Measurements from ENCODE around the gene ARHGAP35.

The ARHGAP35 gene

DNA sequence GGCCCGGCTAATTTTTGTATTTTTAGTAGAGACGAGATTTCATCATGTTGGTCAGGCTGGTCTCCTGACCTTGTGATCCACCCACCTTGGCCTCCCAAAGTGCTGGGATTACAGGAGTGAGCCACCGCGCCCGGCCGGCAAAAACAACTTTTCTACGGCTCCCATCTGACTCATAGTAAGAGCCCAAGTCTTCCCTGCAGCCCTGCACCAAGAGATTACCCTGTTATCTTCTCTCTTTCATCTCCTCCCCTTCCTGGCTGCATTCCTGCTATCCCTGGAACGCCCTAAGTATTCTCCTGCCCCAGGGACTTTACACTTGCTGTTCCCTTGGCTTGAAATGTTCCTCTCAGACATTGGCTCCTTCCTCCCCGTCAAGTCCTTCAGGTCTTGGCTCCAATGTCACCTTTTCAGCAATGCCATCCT, 16.7 kb upstream of the ARHGAP35 start:
- ATAC-seq (ENCODE audit: low read depth) (no peak), DNase-seq (ENCODE audit: low spot score) (no peak)
- Histone ChIP-seq H3K27ac (ENCODE audit: poor library complexity, severe bottlenecking) (no peak overlapping the region), H3K27me3 (ENCODE audit: insufficient read depth, poor library complexity, severe bottlenecking) (no peaks in the 10 kb centered on the region), H3K4me3 (ENCODE audit: severe bottlenecking) (no peak overlapping the region), H3K36me3 (ENCODE audit: low read depth) (peaks cover 73% of the 10 kb centered on the region), H3K4me1 (ENCODE audit: insufficient read depth, poor library complexity, severe bottlenecking) (peaks cover 16% of the 10 kb centered on the region), H3K9me3 (ENCODE audit: severe bottlenecking) (no peaks in the 10 kb centered on the region)
- TF ChIP-seq CTCF (IDR thresholded peaks at IDR 0.05; ENCODE audit: poor library complexity, severe bottlenecking) = no peak

- no peaks in the 10 kb centered on the region for H3K9me3 ChIP-seq (ENCODE audit: severe bottlenecking)
- no peak overlapping the region for H3K27ac ChIP-seq (ENCODE audit: poor library complexity, severe bottlenecking)
- peaks cover 59% of the 10 kb centered on the region for H3K36me3 ChIP-seq (ENCODE audit: low read depth)
- peaks cover 11% of the 10 kb centered on the region for H3K4me1 ChIP-seq (ENCODE audit: insufficient read depth, poor library complexity, severe bottlenecking)
- ATAC-seq (ENCODE audit: low read depth) (no peak), DNase-seq (ENCODE audit: low spot score) (no peak)
- no peak for TF ChIP-seq CTCF (IDR thresholded peaks at IDR 0.05; ENCODE audit: poor library complexity, severe bottlenecking)
- H3K27me3 ChIP-seq (ENCODE audit: insufficient read depth, poor library complexity, severe bottlenecking) = no peaks in the 10 kb centered on the region
- no peak overlapping the region for H3K4me3 ChIP-seq (ENCODE audit: severe bottlenecking)
Observed at GRCh38 chr19:46845959-46846459, 14.8 kb upstream of the ARHGAP35 start.

- H3K27ac ChIP-seq (ENCODE audit: poor library complexity, severe bottlenecking) = no peak overlapping the region
- H3K4me3 ChIP-seq (ENCODE audit: severe bottlenecking) = no peak overlapping the region
- no peak for TF ChIP-seq CTCF (IDR thresholded peaks at IDR 0.05; ENCODE audit: poor library complexity, severe bottlenecking)
- H3K9me3 ChIP-seq (ENCODE audit: severe bottlenecking) = no peaks in the 10 kb centered on the region
- no peak for ATAC-seq (ENCODE audit: low read depth)
- no peaks in the 10 kb centered on the region for H3K27me3 ChIP-seq (ENCODE audit: insufficient read depth, poor library complexity, severe bottlenecking)
- H3K36me3 ChIP-seq (ENCODE audit: low read depth) = peaks cover 47% of the 10 kb centered on the region
- no peaks in the 10 kb centered on the region for H3K4me1 ChIP-seq (ENCODE audit: insufficient read depth, poor library complexity, severe bottlenecking)
- DNase-seq (ENCODE audit: low spot score) = no peak
Observed at GRCh38 chr19:46847528-46847927, 13.3 kb upstream of the ARHGAP35 start.

- DNase-seq (ENCODE audit: low spot score) (no peak), ATAC-seq (ENCODE audit: low read depth) (no peak)
- Histone ChIP-seq H3K4me1 (ENCODE audit: insufficient read depth, poor library complexity, severe bottlenecking) (no peaks in the 10 kb centered on the region), H3K27me3 (ENCODE audit: insufficient read depth, poor library complexity, severe bottlenecking) (no peaks in the 10 kb centered on the region), H3K36me3 (ENCODE audit: low read depth) (peaks cover 41% of the 10 kb centered on the region), H3K9me3 (ENCODE audit: severe bottlenecking) (no peaks in the 10 kb centered on the region), H3K27ac (ENCODE audit: poor library complexity, severe bottlenecking) (peak overlapping the region; percentile 93), H3K4me3 (ENCODE audit: severe bottlenecking) (no peak overlapping the region)
- no peak for TF ChIP-seq CTCF (IDR thresholded peaks at IDR 0.05; ENCODE audit: poor library complexity, severe bottlenecking)
Observed at GRCh38 chr19:46848389-46848788, 12.4 kb upstream of the ARHGAP35 start.

DNA sequence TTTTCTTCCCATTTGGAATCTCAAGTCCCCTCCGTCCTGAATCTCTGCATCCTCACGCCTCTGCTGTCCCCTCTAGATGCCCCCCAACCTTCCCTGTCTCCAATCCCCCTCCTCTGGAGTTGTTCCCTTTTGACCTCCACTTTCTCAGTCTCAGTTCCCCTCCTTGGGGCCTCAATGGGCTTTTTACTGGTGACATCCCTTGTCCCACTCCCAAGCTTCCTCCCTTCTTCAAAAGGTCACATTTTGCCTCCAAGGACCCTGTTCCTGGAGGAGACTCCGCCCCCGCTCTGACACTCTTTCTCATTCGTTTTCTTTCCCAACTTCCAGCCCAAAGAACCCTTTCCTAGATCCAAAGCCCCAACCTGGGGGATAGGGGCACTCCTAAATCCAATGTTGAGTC, 11.2 kb upstream of the ARHGAP35 start:
- peak overlapping the region; percentile 57 for H3K4me3 ChIP-seq (ENCODE audit: severe bottlenecking)
- ATAC-seq (ENCODE audit: low read depth) (no peak), DNase-seq (ENCODE audit: low spot score) (no peak)
- no peaks in the 10 kb centered on the region for H3K27me3 ChIP-seq (ENCODE audit: insufficient read depth, poor library complexity, severe bottlenecking)
- TF ChIP-seq CTCF (IDR thresholded peaks at IDR 0.05; ENCODE audit: poor library complexity, severe bottlenecking) = no peak
- H3K36me3 ChIP-seq (ENCODE audit: low read depth) = peaks cover 28% of the 10 kb centered on the region
- no peaks in the 10 kb centered on the region for H3K9me3 ChIP-seq (ENCODE audit: severe bottlenecking)
- no peaks in the 10 kb centered on the region for H3K4me1 ChIP-seq (ENCODE audit: insufficient read depth, poor library complexity, severe bottlenecking)
- peak overlapping the region; percentile 93 for H3K27ac ChIP-seq (ENCODE audit: poor library complexity, severe bottlenecking)
